Panc1 (cell line): Measurements from ENCODE around the gene PAXIP1. TPM values are rescaled to one million over a fixed set of nuclear protein-coding genes. Genes with fewer than 3 reads are reported as not detected.
A peak's percentile ranks its signal among the peaks of the same experiment; 100 is the strongest.

Source experiments
- ATAC-seq: fragments of 200-7000 bp; cut with Tn5 transposase; 2 replicates; pipeline ENCODE4 v1.9.1; 2020; ENCODE audit warnings: mild to moderate bottlenecking, moderate library complexity
- BruUV-seq: library from RNA; stranded (reverse); fragments of 400-500 nt; replicated peaks from 2 replicates; lab custom pipeline; 2021; lab: Mats Ljungman, UMichigan
- CTCF ChIA-PET: fragments of 300-600 bp; sonication (Branson Sonifier 250); formaldehyde crosslinking; loops from one replicate; lab custom pipeline; 2022; ENCODE audit warnings: antibody characterized with exemption; lab: Charles Lee
- POLR2A ChIA-PET: fragments of 300-600 bp; sonication (Branson Sonifier 250); formaldehyde crosslinking; loops from one replicate; lab custom pipeline; 2022; ENCODE audit warnings: antibody characterized with exemption; lab: Charles Lee
- DNase-seq: peaks from one replicate; pipeline ENCODE4 v3.0.0-alpha.2; 2010; ENCODE audit warnings: low read depth, low spot score
- H3K27ac ChIP-seq: 2 replicates; pipeline ENCODE4 v1.5.1; 2011; ENCODE audit warnings: mild to moderate bottlenecking, low read length, inconsistent platforms
- H3K27me3 ChIP-seq: fragments of 200-500 bp; sonication (Bioruptor generic); 2 replicates; pipeline ENCODE4 v1.6.0; 2014; ENCODE audit warnings: low read length, inconsistent platforms; ENCODE audit not compliant: control insufficient read depth, insufficient read depth
- H3K36me3 ChIP-seq: fragments of 200-500 bp; sonication (Bioruptor generic); 2 replicates; pipeline ENCODE4 v1.5.1; 2014; ENCODE audit warnings: inconsistent platforms, mild to moderate bottlenecking, low read length, moderate library complexity; ENCODE audit not compliant: control insufficient read depth, insufficient read depth
- H3K4me1 ChIP-seq: 2 replicates; pipeline ENCODE4 v1.5.1; 2011; ENCODE audit warnings: inconsistent platforms, mild to moderate bottlenecking, low read length, moderate library complexity; ENCODE audit not compliant: control insufficient read depth, insufficient read depth
- H3K4me3 ChIP-seq, 2 experiments: 2 replicates each; pipeline ENCODE4 v1.5.1; 2011 to 2012; ENCODE audit warnings: low read depth in 2 of 2, low read length in 2 of 2, mild to moderate bottlenecking in 2 of 2, inconsistent platforms in 1 of 2, moderate library complexity in 1 of 2
- H3K9me3 ChIP-seq: fragments of 200-500 bp; sonication (Bioruptor generic); 2 replicates; pipeline ENCODE4 v1.5.1; 2014; ENCODE audit warnings: low read depth, mild to moderate bottlenecking, inconsistent platforms, low read length, moderate library complexity; ENCODE audit not compliant: control insufficient read depth, insufficient read depth
- CTCF ChIP-seq: fragments of 450-650 bp; IDR thresholded peaks from 2 replicates; pipeline ENCODE4 v1.5.1; 2017; ENCODE audit warnings: mild to moderate bottlenecking
- POLR2AphosphoS5 ChIP-seq: IDR thresholded peaks from 2 replicates; pipeline ENCODE4 v1.6.1; 2012; ENCODE audit warnings: mild to moderate bottlenecking, low read depth, low read length, moderate library complexity
- REST ChIP-seq, 2 experiments: IDR thresholded peaks; 2 replicates each; pipeline ENCODE4 v1.6.1; 2011 to 2012; ENCODE audit warnings: low read depth in 2 of 2, control low read depth in 1 of 2, low read length in 1 of 2, mild to moderate bottlenecking in 1 of 2, moderate library complexity in 1 of 2; ENCODE audit not compliant: insufficient read depth in 1 of 2
- SIN3A ChIP-seq: IDR thresholded peaks from 2 replicates; pipeline ENCODE4 v1.6.1; 2012; ENCODE audit warnings: low read depth, mild to moderate bottlenecking, low read length, moderate library complexity, borderline replicate concordance; ENCODE audit not compliant: insufficient read depth
- TCF7L2 ChIP-seq: IDR thresholded peaks from 2 replicates; pipeline ENCODE4 v1.6.1; 2011; ENCODE audit warnings: mild to moderate bottlenecking, low read depth, low read length, inconsistent platforms
- in situ Hi-C: cut with HindIII; loops from 2 replicates; pipeline ENCODE4 v1.10.0; 2016; ENCODE audit warnings: low sequenced_read_pairs, low pct_unique_long_range_greater_than_20kb
- intact Hi-C: fragments of 100-400 bp; cut with micrococcal nuclease; formaldehyde crosslinking; loops from one replicate; pipeline ENCODE4 v1.10.0; 2022; ENCODE audit not compliant: unreplicated experiment
- total RNA-seq: library from RNA; stranded (reverse); gene quantifications from one replicate; pipeline ENCODE4 v1.2.1, GENCODE V29; 2021; ENCODE audit not compliant: unreplicated experiment

The PAXIP1 gene
- total RNA-seq, 1 experiment from 2014 or later: 27.3 TPM

GRCh38 chr7:154950960-154951359 is 52.0 kb downstream of the PAXIP1 start:
- TF ChIP-seq CTCF: no peak
- TF ChIP-seq POLR2AphosphoS5: no peak
- TF ChIP-seq REST (IDR thresholded peaks at IDR 0.05; ENCODE audit: insufficient read depth in 1 of 2, low read depth in 2 of 2, low read length in 1 of 2): no peak
- TF ChIP-seq TCF7L2: no peak
- no peak for TF ChIP-seq SIN3A
- in situ Hi-C loops: no loop called here
- DNase-seq (no peak), ATAC-seq (no peak)
- Histone ChIP-seq H3K27ac (no peak overlapping the region), H3K4me3 (no peak overlapping the region), H3K36me3 (peaks cover 54% of the 10 kb centered on the region), H3K4me1 (no peaks in the 10 kb centered on the region), H3K9me3 (no peaks in the 10 kb centered on the region), H3K27me3 (no peaks in the 10 kb centered on the region)
- no TSS peak for BruUV-seq
- POLR2A ChIA-PET: no interaction called here
- intact Hi-C loops: no loop called here
- CTCF ChIA-PET: no interaction called here

- intact Hi-C loops: no loop called here
- ATAC-seq: peak; percentile 70; the same call in 1 of the 2 replicates
- H3K9me3 ChIP-seq: no peaks in the 10 kb centered on the region
- no peak overlapping the region for H3K4me3 ChIP-seq
- in situ Hi-C loops: no loop called here
- ChIA-PET POLR2A (no interaction called here), CTCF (interaction anchor here (1.6 kb wide), 1 partner anchor 20 kb away, joined by 4 read pairs; no protein-coding TSS in a partner anchor)
- no peaks in the 10 kb centered on the region for H3K27me3 ChIP-seq
- no peaks in the 10 kb centered on the region for H3K4me1 ChIP-seq
- no peak for TF ChIP-seq TCF7L2
- peak; percentile 26 for TF ChIP-seq CTCF
- TF ChIP-seq REST (IDR thresholded peaks at IDR 0.05; ENCODE audit: insufficient read depth in 1 of 2, low read depth in 2 of 2, low read length in 1 of 2): no peak
- no peak for TF ChIP-seq SIN3A
- no peak for TF ChIP-seq POLR2AphosphoS5
- DNase-seq: no peak
- H3K36me3 ChIP-seq: peaks cover 47% of the 10 kb centered on the region
- no TSS peak for BruUV-seq
- no peak overlapping the region for H3K27ac ChIP-seq
These were observed 55.3 kb downstream of the PAXIP1 start for GRCh38 chr7:154947604-154948003.
